ENCODE results near the gene SOX30.

DNA sequence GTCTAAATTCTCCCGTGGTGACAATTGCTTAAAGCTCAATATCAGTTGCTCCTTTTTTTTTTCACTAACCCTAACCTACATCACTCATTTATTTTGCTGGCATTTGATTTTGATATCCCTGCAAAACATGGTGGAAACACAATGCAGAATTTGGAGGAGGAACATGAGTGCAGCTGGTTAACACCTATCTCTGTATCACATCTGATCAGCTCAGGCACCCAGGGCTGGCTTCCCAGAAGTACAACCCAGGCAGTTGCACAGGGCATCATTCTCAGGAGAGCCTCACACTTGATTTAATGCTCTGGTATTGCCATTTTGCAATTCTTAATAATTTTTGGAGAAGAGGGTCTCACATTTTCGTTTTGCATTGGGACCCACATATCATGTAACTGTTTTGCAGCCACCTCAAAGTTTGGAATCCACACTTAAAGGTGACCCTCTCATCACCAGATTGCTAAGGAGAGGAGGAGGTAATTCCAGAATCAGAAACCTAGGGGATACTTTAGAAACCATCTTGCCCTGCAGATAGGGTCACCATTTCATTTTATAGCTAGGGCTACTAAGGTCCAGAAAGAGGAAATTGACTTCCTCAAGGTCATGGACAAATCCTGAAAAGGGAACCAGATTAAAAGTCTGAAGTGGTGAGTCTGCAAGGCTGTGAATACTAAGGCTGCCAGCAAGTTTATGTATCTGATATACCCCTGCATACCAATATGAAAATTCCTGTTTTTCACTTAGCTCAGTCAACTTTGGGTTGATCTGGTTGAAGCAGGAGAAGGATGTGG, 57.4 kb downstream of the SOX30 start:
- no peak for TF ChIP-seq POLR2A (IDR thresholded peaks at IDR 0.05)
- TF ChIP-seq, protein P1, sequence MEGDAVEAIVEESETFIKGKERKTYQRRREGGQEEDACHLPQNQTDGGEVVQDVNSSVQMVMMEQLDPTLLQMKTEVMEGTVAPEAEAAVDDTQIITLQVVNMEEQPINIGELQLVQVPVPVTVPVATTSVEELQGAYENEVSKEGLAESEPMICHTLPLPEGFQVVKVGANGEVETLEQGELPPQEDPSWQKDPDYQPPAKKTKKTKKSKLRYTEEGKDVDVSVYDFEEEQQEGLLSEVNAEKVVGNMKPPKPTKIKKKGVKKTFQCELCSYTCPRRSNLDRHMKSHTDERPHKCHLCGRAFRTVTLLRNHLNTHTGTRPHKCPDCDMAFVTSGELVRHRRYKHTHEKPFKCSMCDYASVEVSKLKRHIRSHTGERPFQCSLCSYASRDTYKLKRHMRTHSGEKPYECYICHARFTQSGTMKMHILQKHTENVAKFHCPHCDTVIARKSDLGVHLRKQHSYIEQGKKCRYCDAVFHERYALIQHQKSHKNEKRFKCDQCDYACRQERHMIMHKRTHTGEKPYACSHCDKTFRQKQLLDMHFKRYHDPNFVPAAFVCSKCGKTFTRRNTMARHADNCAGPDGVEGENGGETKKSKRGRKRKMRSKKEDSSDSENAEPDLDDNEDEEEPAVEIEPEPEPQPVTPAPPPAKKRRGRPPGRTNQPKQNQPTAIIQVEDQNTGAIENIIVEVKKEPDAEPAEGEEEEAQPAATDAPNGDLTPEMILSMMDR (IDR thresholded peaks at IDR 0.05), result no peak

Measured in esophagus squamous epithelium (tissue), 4 donors.